ENCODE data around the gene LARP4B.

LARP4B gene

GRCh38 chr10:905503-905902 is 26.0 kb downstream of the LARP4B start:
- H3K36me3 ChIP-seq (ENCODE audit: control insufficient read depth in 2 of 2, insufficient read depth in 1 of 2, low read length in 2 of 2): peaks cover 7 to 17% of the 10 kb centered on the region in 2 experiments; a peak in 2 of 3 replicates
- TF ChIP-seq ZNF335 (tag by site-specific recombination; conservative IDR thresholded peaks at IDR 0.05): no peak
- no peak for TF ChIP-seq ZNF596 (tag by site-specific recombination; IDR thresholded peaks at IDR 0.05)
- peak; percentile 97 for TF ChIP-seq ZNF394 (tag by site-specific recombination; IDR thresholded peaks at IDR 0.05; ENCODE audit: borderline replicate concordance)
- CTCF ChIA-PET: no interaction called here

GRCh38 chr10:904403-904802 is 27.1 kb downstream of the LARP4B start:
- Histone ChIP-seq H3K36me3 (ENCODE audit: control insufficient read depth in 2 of 2, insufficient read depth in 1 of 2, low read length in 2 of 2) (peaks cover 7 to 12% of the 10 kb centered on the region in 2 experiments; a peak in 2 of 3 replicates), H3K9me3 (ENCODE audit: control insufficient read depth, insufficient read depth, low read depth, low read length) (no peaks in the 10 kb centered on the region), H3K4me1 (ENCODE audit: control insufficient read depth, insufficient read depth, low read length) (no peaks in the 10 kb centered on the region), H3K27ac (ENCODE audit: extremely low read depth, low read depth, low read length) (no peak overlapping the region), H3K4me3 (ENCODE audit: low read depth, low read length) (no peak overlapping the region)
- POLR2A ChIA-PET: no interaction called here
- TF ChIP-seq ZNF600 (tag by site-specific recombination; IDR thresholded peaks at IDR 0.05) (no peak), ZNF544 (tag by site-specific recombination; IDR thresholded peaks at IDR 0.05) (no peak), SCRT2 (tag by site-specific recombination; IDR thresholded peaks at IDR 0.05) (no peak), ZNF785 (tag by site-specific recombination; IDR thresholded peaks at IDR 0.05) (no peak), ZBTB8A (tag by site-specific recombination; IDR thresholded peaks at IDR 0.05) (no peak)
- CTCF ChIA-PET: no interaction called here

More at GRCh38 chr10:905503-905902, 26.0 kb downstream of the LARP4B start:
- Histone ChIP-seq H3K4me1 (ENCODE audit: control insufficient read depth, insufficient read depth, low read length) (no peaks in the 10 kb centered on the region), H3K4me3 (ENCODE audit: low read depth, low read length) (no peak overlapping the region), H3K9me3 (ENCODE audit: control insufficient read depth, insufficient read depth, low read depth, low read length) (no peaks in the 10 kb centered on the region), H3K27ac (ENCODE audit: extremely low read depth, low read depth, low read length) (no peak overlapping the region)
- POLR2A ChIA-PET: interaction anchor here (0.8 to 1.6 kb wide), 2 partner anchors 9 to 144 kb away, joined by 3 to 4 read pairs; partner anchors contain the start of gene IDI1

DNA sequence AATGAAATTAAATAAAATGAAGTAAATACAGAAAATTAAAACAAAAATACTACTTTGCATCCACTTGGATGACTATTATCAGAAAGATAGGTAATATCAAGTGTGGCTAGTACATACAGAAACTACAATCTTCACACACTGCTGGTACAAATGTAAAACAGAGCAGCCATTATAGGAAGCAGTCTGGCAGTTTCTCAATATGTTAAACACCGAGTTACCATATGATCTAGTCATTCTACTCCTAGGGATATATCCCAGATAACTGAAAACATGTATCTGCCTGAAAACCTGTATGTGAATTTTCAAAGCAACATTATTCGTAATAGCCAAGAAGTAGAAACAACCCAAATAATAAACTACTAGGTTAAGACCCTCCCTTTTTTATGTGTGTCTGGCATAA is 33.4 kb downstream of the LARP4B start:
- ChIA-PET CTCF (no interaction called here), POLR2A (no interaction called here)
- Histone ChIP-seq H3K27ac (ENCODE audit: extremely low read depth, low read depth, low read length) (no peak overlapping the region), H3K4me1 (ENCODE audit: control insufficient read depth, insufficient read depth, low read length) (peaks cover 4% of the 10 kb centered on the region; the same call in 1 of the 2 replicates), H3K36me3 (ENCODE audit: control insufficient read depth in 2 of 2, insufficient read depth in 1 of 2, low read length in 2 of 2) (peaks cover 0 to 7% of the 10 kb centered on the region in 2 experiments; a peak in 2 of 3 replicates), H3K4me3 (ENCODE audit: low read depth, low read length) (no peak overlapping the region), H3K9me3 (ENCODE audit: control insufficient read depth, insufficient read depth, low read depth, low read length) (no peaks in the 10 kb centered on the region)
- TF ChIP-seq ZNF239 (tag by site-specific recombination; IDR thresholded peaks at IDR 0.05): no peak
- no peak for TF ChIP-seq YY2 (tag by site-specific recombination; IDR thresholded peaks at IDR 0.05)
- TF ChIP-seq PRDM1 (tag by site-specific recombination; IDR thresholded peaks at IDR 0.05): no peak
- TF ChIP-seq ZNF785 (tag by site-specific recombination; IDR thresholded peaks at IDR 0.05): no peak
- no peak for TF ChIP-seq GLI4 (tag by site-specific recombination; IDR thresholded peaks at IDR 0.05)
- TF ChIP-seq ZNF701 (tag by site-specific recombination; IDR thresholded peaks at IDR 0.05): no peak
- TF ChIP-seq ZNF518A (tag by site-specific recombination; conservative IDR thresholded peaks at IDR 0.05; ENCODE audit: low read depth): no peak
- TF ChIP-seq, protein P1, sequence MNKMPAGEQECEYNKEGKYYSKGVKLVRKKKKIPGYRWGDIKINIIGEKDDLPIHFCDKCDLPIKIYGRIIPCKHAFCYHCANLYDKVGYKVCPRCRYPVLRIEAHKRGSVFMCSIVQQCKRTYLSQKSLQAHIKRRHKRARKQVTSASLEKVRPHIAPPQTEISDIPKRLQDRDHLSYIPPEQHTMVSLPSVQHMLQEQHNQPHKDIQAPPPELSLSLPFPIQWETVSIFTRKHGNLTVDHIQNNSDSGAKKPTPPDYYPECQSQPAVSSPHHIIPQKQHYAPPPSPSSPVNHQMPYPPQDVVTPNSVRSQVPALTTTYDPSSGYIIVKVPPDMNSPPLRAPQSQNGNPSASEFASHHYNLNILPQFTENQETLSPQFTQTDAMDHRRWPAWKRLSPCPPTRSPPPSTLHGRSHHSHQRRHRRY (tag by site-specific recombination; IDR thresholded peaks at IDR 0.05): no peak
- no peak for TF ChIP-seq ZNF623 (tag by site-specific recombination; IDR thresholded peaks at IDR 0.05)
- no peak for TF ChIP-seq ZNF366 (tag by site-specific recombination; conservative IDR thresholded peaks at IDR 0.05)
- TF ChIP-seq, protein P2, sequence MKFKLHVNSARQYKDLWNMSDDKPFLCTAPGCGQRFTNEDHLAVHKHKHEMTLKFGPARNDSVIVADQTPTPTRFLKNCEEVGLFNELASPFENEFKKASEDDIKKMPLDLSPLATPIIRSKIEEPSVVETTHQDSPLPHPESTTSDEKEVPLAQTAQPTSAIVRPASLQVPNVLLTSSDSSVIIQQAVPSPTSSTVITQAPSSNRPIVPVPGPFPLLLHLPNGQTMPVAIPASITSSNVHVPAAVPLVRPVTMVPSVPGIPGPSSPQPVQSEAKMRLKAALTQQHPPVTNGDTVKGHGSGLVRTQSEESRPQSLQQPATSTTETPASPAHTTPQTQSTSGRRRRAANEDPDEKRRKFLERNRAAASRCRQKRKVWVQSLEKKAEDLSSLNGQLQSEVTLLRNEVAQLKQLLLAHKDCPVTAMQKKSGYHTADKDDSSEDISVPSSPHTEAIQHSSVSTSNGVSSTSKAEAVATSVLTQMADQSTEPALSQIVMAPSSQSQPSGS (tag by site-specific recombination; IDR thresholded peaks at IDR 0.05; ENCODE audit: low read depth): no peak
- no peak for TF ChIP-seq ZNF266 (tag by site-specific recombination; IDR thresholded peaks at IDR 0.05; ENCODE audit: low read depth)
- no peak for TF ChIP-seq KLF9 (tag by site-specific recombination; IDR thresholded peaks at IDR 0.05; ENCODE audit: low read depth)
- TF ChIP-seq ZFHX2 (tag by site-specific recombination; conservative IDR thresholded peaks at IDR 0.05): no peak
- TF ChIP-seq ZNF2 (tag by site-specific recombination; IDR thresholded peaks at IDR 0.05): no peak
